Naive B cell (primary cell): Measurements from ENCODE around the gene ERC2. TPM values are rescaled to one million over a fixed set of nuclear protein-coding genes. Genes with fewer than 3 reads are reported as not detected.
"Not testable (repeated sequence)": the region's sequence is repeated elsewhere in the genome, so short reads cannot be mapped to it uniquely, and the experiment has no call there.

Source experiments
- ATAC-seq, 2 donors: fragments of 150-1000 bp; cut with Tn5 transposase; 2 replicates each; pipeline ENCODE4 v1.10.0; 2021; ENCODE audit warnings: low read depth in 2 of 2, mild to moderate bottlenecking in 2 of 2, moderate library complexity in 2 of 2
- DNase-seq: peaks from one replicate; pipeline ENCODE4 v3.0.0; 2022
- H3K27ac Mint-ChIP-seq, 6 donors: one replicate each; pipeline ENCODE4 v1.8.0; 2020 to 2022; ENCODE audit warnings: mild to moderate bottlenecking in 6 of 6, mixed read lengths in 6 of 6, moderate library complexity in 5 of 6, inconsistent platforms in 2 of 6
- H3K27me3 Mint-ChIP-seq, 3 donors: one replicate each; pipeline ENCODE4 v1.8.0; 2021 to 2022; ENCODE audit warnings: mixed read lengths in 3 of 3, mild to moderate bottlenecking in 1 of 3
- H3K36me3 Mint-ChIP-seq, 2 donors: one replicate each; pipeline ENCODE4 v1.8.0; 2020 to 2022; ENCODE audit warnings: mixed read lengths in 2 of 2, inconsistent platforms in 1 of 2, mild to moderate bottlenecking in 1 of 2
- H3K4me1 Mint-ChIP-seq, 3 donors: one replicate each; pipeline ENCODE4 v1.8.0; 2020 to 2022; ENCODE audit warnings: mixed read lengths in 3 of 3, inconsistent platforms in 1 of 3, mild to moderate bottlenecking in 1 of 3, moderate library complexity in 1 of 3
- H3K4me3 Mint-ChIP-seq, 8 donors: one replicate each; pipeline ENCODE4 v1.8.0; 2020 to 2022; ENCODE audit warnings: mild to moderate bottlenecking in 8 of 8, mixed read lengths in 8 of 8, moderate library complexity in 8 of 8, inconsistent platforms in 2 of 8
- H3K9me3 Mint-ChIP-seq, 7 donors: one replicate each; pipeline ENCODE4 v1.8.0; 2020 to 2022; ENCODE audit warnings: mixed read lengths in 7 of 7, mild to moderate bottlenecking in 5 of 7, inconsistent platforms in 2 of 7, moderate library complexity in 1 of 7
- polyA plus RNA-seq, 6 donors: library from polyadenylated mRNA; unstranded; fragments of 300-500 nt; fragmentation: Illumina TruSeq; gene quantifications; one replicate each; pipeline ENCODE4 v1.2.3, GENCODE V29; 2021; ENCODE audit warnings: low read depth in 6 of 6

Gene ERC2
- polyA plus RNA-seq, 6 donors from 2014 or later: not detected

- ATAC-seq (no peak), DNase-seq (no peak)
- Mint-ChIP-seq H3K4me3 (no peak overlapping the region), H3K27ac (no peak overlapping the region), H3K9me3 (peaks cover 0 to 6% (median 0%) of the 10 kb centered on the region in 7 donors), H3K27me3 (peaks cover 0 to 2% (median 0%) of the 10 kb centered on the region in 3 donors), H3K4me1 (no peaks in the 10 kb centered on the region), H3K36me3 (no peaks in the 10 kb centered on the region)
These were observed 413.4 kb downstream of the ERC2 start for GRCh38 chr3:56054844-56055243.

- DNase-seq (no peak), ATAC-seq (no peak)
- peaks cover 0 to 4% (median 0%) of the 10 kb centered on the region in 3 donors for H3K27me3 Mint-ChIP-seq
- H3K9me3 Mint-ChIP-seq: peaks cover 0 to 8% (median 0%) of the 10 kb centered on the region in 7 donors
- H3K4me1 Mint-ChIP-seq: no peaks in the 10 kb centered on the region
- H3K4me3 Mint-ChIP-seq: no peak overlapping the region
- H3K36me3 Mint-ChIP-seq: no peaks in the 10 kb centered on the region
- no peak overlapping the region for H3K27ac Mint-ChIP-seq
These were observed 414.5 kb downstream of the ERC2 start for GRCh38 chr3:56053727-56054126.

DNA sequence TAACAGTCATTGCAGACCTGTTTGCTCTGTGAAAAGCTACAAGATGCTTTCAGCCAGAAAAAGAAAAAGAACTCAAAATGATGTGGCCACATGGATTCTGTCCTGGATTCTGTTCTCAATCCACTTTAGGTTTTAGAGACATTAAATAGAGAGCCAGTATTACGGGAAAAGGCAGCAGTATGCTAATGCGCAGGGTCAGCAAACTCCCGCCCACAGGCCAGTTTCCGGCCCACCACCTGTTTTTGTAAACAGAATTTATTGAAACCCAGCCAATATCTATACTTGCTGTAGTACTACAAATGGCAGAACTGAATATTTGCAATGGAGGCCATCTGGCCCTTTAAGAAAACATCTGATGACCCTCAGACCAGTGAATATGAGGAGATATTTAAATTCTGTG lies 416.1 kb downstream of the ERC2 start:
- peaks cover 0 to 11% (median 0%) of the 10 kb centered on the region in 7 donors for H3K9me3 Mint-ChIP-seq
- H3K4me3 Mint-ChIP-seq: no peak overlapping the region
- H3K27me3 Mint-ChIP-seq: peaks cover 0 to 4% (median 0%) of the 10 kb centered on the region in 3 donors
- no peak overlapping the region for H3K27ac Mint-ChIP-seq
- DNase-seq (no peak), ATAC-seq (no peak)
- no peaks in the 10 kb centered on the region for H3K4me1 Mint-ChIP-seq
- H3K36me3 Mint-ChIP-seq: no peaks in the 10 kb centered on the region

- no peaks in the 10 kb centered on the region for H3K36me3 Mint-ChIP-seq
These were observed 417.2 kb downstream of the ERC2 start for GRCh38 chr3:56051052-56051451.

DNA sequence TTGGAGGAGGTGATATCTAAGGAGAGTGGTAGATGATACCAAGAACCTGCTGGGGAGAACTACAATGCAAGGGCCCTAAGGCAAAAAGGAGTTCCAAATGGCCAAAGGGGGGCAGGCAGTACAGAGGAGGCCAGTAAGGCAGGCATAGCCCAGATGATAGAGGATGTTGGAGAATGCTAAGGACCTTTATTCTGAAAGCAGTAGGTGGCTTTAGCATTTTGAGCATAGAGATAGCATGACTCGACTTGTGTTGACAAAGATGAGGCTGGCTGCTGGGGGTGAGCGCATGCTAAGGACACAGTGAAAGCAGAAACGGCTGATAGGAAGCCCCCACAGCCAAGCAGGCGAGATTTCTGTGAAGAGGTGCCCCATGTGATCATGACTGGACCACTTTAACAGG lies 419.3 kb downstream of the ERC2 start:
- H3K27me3 Mint-ChIP-seq: peaks cover 0 to 4% (median 0%) of the 10 kb centered on the region in 3 donors
- no peak overlapping the region for H3K27ac Mint-ChIP-seq
- no peak overlapping the region for H3K4me3 Mint-ChIP-seq
- ATAC-seq: no peak
- peaks cover 0 to 11% (median 0%) of the 10 kb centered on the region in 7 donors for H3K9me3 Mint-ChIP-seq
- H3K4me1 Mint-ChIP-seq: no peaks in the 10 kb centered on the region
- H3K36me3 Mint-ChIP-seq: no peaks in the 10 kb centered on the region
- no peak for DNase-seq

More at GRCh38 chr3:56051052-56051451, 417.2 kb downstream of the ERC2 start:
- DNase-seq (no peak), ATAC-seq (no peak)
- Mint-ChIP-seq H3K27me3 (peaks cover 0 to 4% (median 0%) of the 10 kb centered on the region in 3 donors), H3K27ac (no peak overlapping the region), H3K9me3 (peaks cover 0 to 11% (median 0%) of the 10 kb centered on the region in 7 donors), H3K4me1 (no peaks in the 10 kb centered on the region), H3K4me3 (no peak overlapping the region)

- no peak for ATAC-seq
- Mint-ChIP-seq H3K4me1 (no peaks in the 10 kb centered on the region), H3K36me3 (no peaks in the 10 kb centered on the region), H3K27me3 (peaks cover 0 to 4% (median 0%) of the 10 kb centered on the region in 3 donors), H3K4me3 (no peak overlapping the region), H3K27ac (no peak overlapping the region), H3K9me3 (peaks cover 0 to 11% (median 0%) of the 10 kb centered on the region in 7 donors)
- no peak for DNase-seq
These were observed 419.9 kb downstream of the ERC2 start for GRCh38 chr3:56048331-56048730.

GRCh38 chr3:56042326-56042951 lies 425.8 kb downstream of the ERC2 start:
- Mint-ChIP-seq H3K27me3 (peaks cover 0 to 8% (median 0%) of the 10 kb centered on the region in 3 donors), H3K4me1 (no peaks in the 10 kb centered on the region), H3K27ac (no peak overlapping the region), H3K9me3 (peaks cover 5 to 30% (median 15%) of the 10 kb centered on the region in 7 donors), H3K36me3 (no peaks in the 10 kb centered on the region), H3K4me3 (no peak overlapping the region)
- DNase-seq: no peak
- no peak for ATAC-seq

DNA sequence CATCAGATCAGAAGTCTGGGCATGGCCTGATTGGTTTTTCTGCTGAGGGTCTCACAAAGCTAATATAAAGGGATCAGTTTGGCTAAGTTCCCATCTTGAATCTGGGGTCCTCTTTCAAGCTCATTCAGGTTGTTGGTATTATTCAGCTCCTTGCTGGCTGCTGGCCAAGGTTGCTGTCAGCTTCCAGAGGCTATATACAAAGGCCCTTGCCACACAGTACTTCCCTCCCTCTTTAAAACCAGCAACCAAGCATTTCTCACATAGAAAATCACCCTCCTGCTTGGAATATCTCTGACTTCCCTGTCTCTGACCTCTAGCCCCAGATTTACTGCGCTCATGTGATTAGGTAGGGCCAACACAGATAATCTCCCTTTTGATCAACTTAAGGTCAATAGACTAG lies 442.9 kb downstream of the ERC2 start:
- DNase-seq (no peak), ATAC-seq (no peak)
- Mint-ChIP-seq H3K27ac (no peak overlapping the region), H3K27me3 (peaks cover 0 to 4% (median 0%) of the 10 kb centered on the region in 3 donors), H3K4me1 (no peaks in the 10 kb centered on the region), H3K9me3 (peaks cover 0 to 10% (median 3%) of the 10 kb centered on the region in 7 donors), H3K4me3 (no peak overlapping the region), H3K36me3 (no peaks in the 10 kb centered on the region)

DNA sequence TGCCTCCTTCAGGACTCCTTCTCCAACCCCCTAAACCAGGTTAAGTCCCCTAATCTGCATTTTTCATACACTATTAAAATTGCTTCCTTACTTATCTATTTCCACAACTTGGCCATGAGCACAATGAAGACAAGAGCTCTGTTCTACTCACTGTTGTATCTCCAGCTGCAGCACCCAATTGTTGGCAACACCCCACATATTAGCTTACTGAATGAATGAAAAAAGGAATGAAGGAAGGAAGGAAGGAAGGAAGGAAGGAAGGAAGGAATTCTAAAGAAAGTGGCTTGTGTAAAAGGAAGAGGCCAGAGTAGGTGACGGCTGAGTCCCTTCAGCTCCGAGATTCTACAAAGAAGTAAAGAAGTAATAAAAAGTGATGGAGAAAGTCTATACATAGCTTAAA lies 444.7 kb downstream of the ERC2 start:
- ATAC-seq (no peak), DNase-seq (no peak)
- Mint-ChIP-seq H3K4me3 (peak overlapping the region in 1 of 8 donors; percentile 16), H3K9me3 (peaks cover 0 to 10% (median 3%) of the 10 kb centered on the region in 7 donors), H3K27ac (no peak overlapping the region), H3K4me1 (no peaks in the 10 kb centered on the region), H3K27me3 (peaks cover 0 to 4% (median 0%) of the 10 kb centered on the region in 3 donors), H3K36me3 (no peaks in the 10 kb centered on the region)

DNA sequence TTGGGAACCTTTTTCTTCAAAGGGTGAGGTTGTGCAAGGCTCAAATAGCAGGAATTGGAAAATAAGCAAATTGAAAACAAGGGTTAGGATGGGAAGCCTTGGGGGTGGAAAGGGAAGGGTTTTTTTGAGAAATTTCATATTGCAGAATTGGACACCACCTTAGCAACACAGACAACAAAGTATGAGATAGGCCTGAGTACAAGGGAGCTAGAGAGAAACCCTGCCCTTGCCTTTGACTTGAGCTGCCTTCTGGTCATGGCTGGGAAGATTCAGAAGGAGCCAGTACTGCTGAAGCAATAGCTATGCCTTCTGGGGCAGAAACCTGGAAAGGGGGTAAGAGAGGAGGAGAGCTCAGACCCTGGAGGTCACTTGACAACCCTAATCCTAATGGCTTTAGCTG lies 445.6 kb downstream of the ERC2 start:
- H3K36me3 Mint-ChIP-seq: no peaks in the 10 kb centered on the region

GRCh38 chr3:56019490-56020146 lies 448.6 kb downstream of the ERC2 start:
- no peaks in the 10 kb centered on the region for H3K36me3 Mint-ChIP-seq
- H3K4me1 Mint-ChIP-seq: no peaks in the 10 kb centered on the region
- no peak overlapping the region for H3K27ac Mint-ChIP-seq
- H3K9me3 Mint-ChIP-seq: peaks cover 2 to 15% (median 4%) of the 10 kb centered on the region in 7 donors
- H3K4me3 Mint-ChIP-seq: no peak overlapping the region
- ATAC-seq (no peak), DNase-seq (no peak)
- H3K27me3 Mint-ChIP-seq: no peaks in the 10 kb centered on the region

More for the DNA sequence above, 445.6 kb downstream of the ERC2 start:
- Mint-ChIP-seq H3K4me1 (no peaks in the 10 kb centered on the region), H3K27me3 (peaks cover 0 to 4% (median 0%) of the 10 kb centered on the region in 3 donors), H3K27ac (no peak overlapping the region), H3K4me3 (no peak overlapping the region), H3K9me3 (peaks cover 0 to 11% (median 4%) of the 10 kb centered on the region in 7 donors)
- no peak for ATAC-seq
- no peak for DNase-seq

DNA sequence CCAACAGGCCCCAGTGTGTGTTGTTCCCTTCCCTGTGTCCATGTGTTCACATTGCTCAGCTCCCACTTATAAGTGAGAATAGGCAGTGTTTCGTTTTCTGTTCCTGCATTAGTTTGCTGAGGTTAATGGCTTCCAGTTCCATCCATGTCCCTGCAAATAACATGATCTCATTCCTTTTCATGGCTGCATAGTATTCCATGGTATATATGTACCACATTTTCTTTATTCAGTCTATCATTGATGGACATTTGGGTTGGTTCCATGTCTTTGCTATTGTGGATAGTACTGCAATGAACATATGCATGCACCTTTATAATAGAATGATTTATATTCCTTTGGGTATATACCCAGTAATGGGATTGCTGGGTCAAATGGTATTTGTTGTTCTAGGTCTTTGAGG lies 452.9 kb downstream of the ERC2 start:
- not testable (repeated sequence) for H3K4me1 Mint-ChIP-seq, DNase-seq, ATAC-seq, H3K27ac Mint-ChIP-seq, H3K36me3 Mint-ChIP-seq, H3K27me3 Mint-ChIP-seq, H3K4me3 Mint-ChIP-seq
- peaks cover 0 to 16% (median 4%) of the 10 kb centered on the region in 7 donors for H3K9me3 Mint-ChIP-seq

DNA sequence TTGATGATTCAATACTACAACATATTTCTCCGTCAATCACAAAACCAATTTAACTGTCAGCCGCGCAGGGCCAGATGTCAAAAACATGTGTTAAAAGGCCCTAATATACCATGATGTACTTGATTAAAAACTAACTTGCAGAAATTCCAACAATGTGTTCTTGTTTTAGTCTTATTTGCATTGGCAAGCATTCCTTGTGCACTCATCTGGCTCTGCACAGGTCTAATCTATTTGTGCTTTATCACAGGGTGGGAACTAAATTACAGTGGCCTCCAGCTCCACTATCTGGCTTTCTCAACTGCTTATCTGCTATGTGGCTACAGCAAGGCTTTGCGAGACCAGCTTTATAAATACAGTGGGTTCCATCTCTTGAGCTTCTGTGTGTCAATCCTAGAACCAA lies 455.5 kb downstream of the ERC2 start:
- Mint-ChIP-seq H3K36me3 (no peaks in the 10 kb centered on the region), H3K9me3 (peaks cover 0 to 16% (median 4%) of the 10 kb centered on the region in 7 donors), H3K27ac (no peak overlapping the region), H3K4me3 (no peak overlapping the region), H3K4me1 (no peaks in the 10 kb centered on the region), H3K27me3 (no peaks in the 10 kb centered on the region)
- DNase-seq (no peak), ATAC-seq (no peak)

- H3K36me3 Mint-ChIP-seq: no peaks in the 10 kb centered on the region
- ATAC-seq: no peak
- H3K4me1 Mint-ChIP-seq: no peaks in the 10 kb centered on the region
- H3K9me3 Mint-ChIP-seq: peaks cover 0 to 1% (median 0%) of the 10 kb centered on the region in 7 donors
- H3K27ac Mint-ChIP-seq: no peak overlapping the region
- no peak overlapping the region for H3K4me3 Mint-ChIP-seq
- H3K27me3 Mint-ChIP-seq: no peaks in the 10 kb centered on the region
- DNase-seq: no peak
These were observed 463.0 kb downstream of the ERC2 start for GRCh38 chr3:56005196-56005805.
